Measurements from ENCODE around the gene BZW1. TPM values are rescaled to one million over a fixed set of nuclear protein-coding genes. Genes with fewer than 3 reads are reported as not detected.

Gene BZW1
- total RNA-seq, 3 donors from 2014 or later (not counting 1 experiment from before 2014, with no cell fraction given) = 393 to 417 (median 411) TPM

DNA sequence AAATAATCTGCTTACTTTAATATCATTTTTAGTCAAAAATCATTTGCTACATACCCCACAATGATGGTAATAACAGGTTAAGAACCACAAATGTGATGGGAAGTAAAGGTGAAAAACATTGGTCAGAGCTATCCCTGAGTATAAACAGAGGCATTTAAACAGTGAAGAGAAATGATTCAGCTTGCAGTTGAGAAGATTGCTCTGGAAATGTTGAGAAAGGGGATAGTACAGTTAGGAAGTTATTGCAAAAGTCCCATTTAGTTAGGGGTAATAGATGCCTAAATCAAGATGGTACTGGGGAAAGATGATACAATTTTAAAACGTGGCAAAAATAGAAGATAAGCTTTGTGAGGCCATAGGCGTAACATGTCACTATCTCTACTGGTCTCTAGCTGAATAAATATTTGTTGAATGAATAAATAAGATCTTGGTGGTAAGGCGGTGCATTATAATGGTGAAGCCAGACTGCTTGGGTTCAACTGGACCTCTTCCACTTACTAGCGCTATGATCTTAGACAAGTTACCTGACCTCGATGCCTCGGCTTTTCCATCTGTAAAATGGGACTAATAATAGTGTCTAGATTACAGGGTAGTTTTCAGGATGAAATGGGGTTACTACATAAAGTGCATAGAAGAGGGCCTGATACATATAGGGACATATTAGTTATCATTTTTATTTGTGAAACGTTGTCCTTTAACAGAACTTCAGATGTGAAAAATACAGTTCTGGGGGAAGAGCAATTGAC, 2.0 kb upstream of the BZW1 start:
- H3K27ac ChIP-seq (ENCODE audit: low read length) = peak overlapping the region; percentile 32
- 90% methylated on average over 7 of the region's 7 CpGs for WGBS (ENCODE audit: insufficient coverage)
- peak overlapping the region; percentile 93 to 98 for H3K27ac Mint-ChIP-seq

GRCh38 chr2:200810252-200810997, 1.3 kb upstream of the BZW1 start:
- ATAC-seq = no peak
- Histone ChIP-seq H3K9me3 (ENCODE audit: control insufficient read depth, insufficient read depth, low read length) (no peaks in the 10 kb centered on the region), H3K27ac (ENCODE audit: low read length) (peak overlapping the region; percentile 77), H3K4me1 (ENCODE audit: control insufficient read depth, insufficient read depth, low read length) (peaks cover 18% of the 10 kb centered on the region), H3K36me3 (ENCODE audit: control insufficient read depth, insufficient read depth, low read length) (peaks cover 24% of the 10 kb centered on the region), H3K4me3 (ENCODE audit: low read length) (peak overlapping the region; percentile 61), H3K27me3 (ENCODE audit: control insufficient read depth, insufficient read depth, low read length) (no peaks in the 10 kb centered on the region)
- Mint-ChIP-seq H3K36me3 (peaks cover 11% of the 10 kb centered on the region), H3K27me3 (ENCODE audit: low read depth in 2 of 2) (peaks cover 0 to 4% of the 10 kb centered on the region in 2 donors), H3K4me3 (peak overlapping the region; percentile 95), H3K27ac (peak overlapping the region; percentile 93 to 98), H3K4me1 (peaks cover 42 to 51% of the 10 kb centered on the region in 2 donors), H3K9me3 (no peaks in the 10 kb centered on the region)
- 79% methylated on average over 6 of the region's 6 CpGs for WGBS (ENCODE audit: insufficient coverage)
- no peak for DNase-seq
- intact Hi-C loops (cut with micrococcal nuclease) = loop anchor here (5.0 kb wide), 3 partner anchors 307 to 452 kb away; partner anchors contain the start of genes CASP10, CASP8 and CFLAR
- TF ChIP-seq CTCF (IDR thresholded peaks at IDR 0.05) = no peak

More for the DNA sequence above, 2.0 kb upstream of the BZW1 start:
- peak overlapping the region; percentile 95 for H3K4me3 Mint-ChIP-seq
- H3K27me3 Mint-ChIP-seq (ENCODE audit: low read depth in 2 of 2) = peaks cover 0 to 4% of the 10 kb centered on the region in 2 donors
- no peak for ATAC-seq
- H3K9me3 Mint-ChIP-seq = no peaks in the 10 kb centered on the region
- peaks cover 4% of the 10 kb centered on the region for H3K36me3 Mint-ChIP-seq
- H3K4me3 ChIP-seq (ENCODE audit: low read length) = no peak overlapping the region
- no peak for DNase-seq
- intact Hi-C loops (cut with micrococcal nuclease) = loop anchor here (5.0 kb wide), 3 partner anchors 308 to 453 kb away; partner anchors contain the start of genes CASP10, CASP8 and CFLAR
- TF ChIP-seq CTCF (IDR thresholded peaks at IDR 0.05) = no peak
- H3K36me3 ChIP-seq (ENCODE audit: control insufficient read depth, insufficient read depth, low read length) = peaks cover 17% of the 10 kb centered on the region
- H3K27me3 ChIP-seq (ENCODE audit: control insufficient read depth, insufficient read depth, low read length) = no peaks in the 10 kb centered on the region
- no peaks in the 10 kb centered on the region for H3K9me3 ChIP-seq (ENCODE audit: control insufficient read depth, insufficient read depth, low read length)
- H3K4me1 Mint-ChIP-seq = peaks cover 35 to 44% of the 10 kb centered on the region in 2 donors
- H3K4me1 ChIP-seq (ENCODE audit: control insufficient read depth, insufficient read depth, low read length) = peaks cover 18% of the 10 kb centered on the region

- Histone ChIP-seq H3K4me3 (ENCODE audit: low read length) (peak overlapping the region; percentile 61), H3K9me3 (ENCODE audit: control insufficient read depth, insufficient read depth, low read length) (no peaks in the 10 kb centered on the region), H3K27ac (ENCODE audit: low read length) (peak overlapping the region; percentile 77), H3K4me1 (ENCODE audit: control insufficient read depth, insufficient read depth, low read length) (peaks cover 18% of the 10 kb centered on the region), H3K36me3 (ENCODE audit: control insufficient read depth, insufficient read depth, low read length) (peaks cover 29% of the 10 kb centered on the region), H3K27me3 (ENCODE audit: control insufficient read depth, insufficient read depth, low read length) (no peaks in the 10 kb centered on the region)
- Mint-ChIP-seq H3K27ac (peak overlapping the region; percentile 93 to 98), H3K9me3 (no peaks in the 10 kb centered on the region), H3K36me3 (peaks cover 17% of the 10 kb centered on the region), H3K27me3 (ENCODE audit: low read depth in 2 of 2) (no peaks in the 10 kb centered on the region), H3K4me3 (peak overlapping the region; percentile 95), H3K4me1 (peaks cover 48 to 55% of the 10 kb centered on the region in 2 donors)
- no peak for TF ChIP-seq CTCF (IDR thresholded peaks at IDR 0.05)
- intact Hi-C loops (cut with micrococcal nuclease) = loop anchor here (1.0 to 5.0 kb wide), 6 partner anchors 53 to 451 kb away; partner anchors contain the start of genes CASP10, CASP8, CFLAR and CLK1
- peak in 1 of 3 donors; percentile 0 for ATAC-seq
- 6% methylated on average over 11 of the region's 11 CpGs for WGBS (ENCODE audit: insufficient coverage)
- DNase-seq = no peak
Measured at GRCh38 chr2:200810998-200811332, 745 bp upstream of the BZW1 start.

All from natural killer cell (primary cell).